ENCODE measurements around the gene GAGE12C.
"Not testable (repeated sequence)": the region's sequence is repeated elsewhere in the genome, so short reads cannot be mapped to it uniquely, and the experiment has no call there.

Gene GAGE12C, protein sequence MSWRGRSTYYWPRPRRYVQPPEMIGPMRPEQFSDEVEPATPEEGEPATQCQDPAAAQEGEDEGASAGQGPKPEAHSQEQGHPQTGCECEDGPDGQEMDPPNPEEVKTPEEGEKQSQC

DNA sequence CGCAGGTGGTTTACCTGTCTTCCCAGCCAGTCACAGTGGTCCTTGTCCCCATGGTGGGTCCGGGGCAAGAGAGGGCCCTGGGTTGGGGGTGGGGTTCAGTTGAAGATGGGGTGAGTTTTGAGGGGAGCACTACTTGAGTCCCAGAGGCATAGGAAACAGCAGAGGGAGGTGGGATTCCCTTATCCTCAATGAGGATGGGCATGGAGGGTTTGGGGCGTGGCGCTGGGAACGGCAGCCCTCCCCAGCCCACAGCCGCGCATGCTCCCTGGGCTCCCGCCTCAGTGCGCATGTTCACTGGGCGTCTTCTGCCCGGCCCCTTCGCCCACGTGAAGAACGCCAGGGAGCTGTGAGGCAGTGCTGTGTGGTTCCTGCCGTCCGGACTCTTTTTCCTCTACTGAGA is at the start of gene GAGE12C:
Gene GAGE12C, plus strand, starts transcription at position 301 of the 400 bp plus-strand sequence. CDS start 1,155 bp downstream, outside the sequence.
- DNase-seq = not testable (repeated sequence)

DNA sequence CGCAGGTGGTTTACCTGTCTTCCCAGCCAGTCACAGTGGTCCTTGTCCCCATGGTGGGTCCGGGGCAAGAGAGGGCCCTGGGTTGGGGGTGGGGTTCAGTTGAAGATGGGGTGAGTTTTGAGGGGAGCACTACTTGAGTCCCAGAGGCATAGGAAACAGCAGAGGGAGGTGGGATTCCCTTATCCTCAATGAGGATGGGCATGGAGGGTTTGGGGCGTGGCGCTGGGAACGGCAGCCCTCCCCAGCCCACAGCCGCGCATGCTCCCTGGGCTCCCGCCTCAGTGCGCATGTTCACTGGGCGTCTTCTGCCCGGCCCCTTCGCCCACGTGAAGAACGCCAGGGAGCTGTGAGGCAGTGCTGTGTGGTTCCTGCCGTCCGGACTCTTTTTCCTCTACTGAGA is 9.5 kb downstream of the GAGE12C start, which contains the start of gene GAGE12D:
Gene GAGE12D, plus strand, starts transcription at position 301 of the 400 bp plus-strand sequence. CDS start 1,155 bp downstream, outside the sequence.
- not testable (repeated sequence) for DNase-seq

DNA sequence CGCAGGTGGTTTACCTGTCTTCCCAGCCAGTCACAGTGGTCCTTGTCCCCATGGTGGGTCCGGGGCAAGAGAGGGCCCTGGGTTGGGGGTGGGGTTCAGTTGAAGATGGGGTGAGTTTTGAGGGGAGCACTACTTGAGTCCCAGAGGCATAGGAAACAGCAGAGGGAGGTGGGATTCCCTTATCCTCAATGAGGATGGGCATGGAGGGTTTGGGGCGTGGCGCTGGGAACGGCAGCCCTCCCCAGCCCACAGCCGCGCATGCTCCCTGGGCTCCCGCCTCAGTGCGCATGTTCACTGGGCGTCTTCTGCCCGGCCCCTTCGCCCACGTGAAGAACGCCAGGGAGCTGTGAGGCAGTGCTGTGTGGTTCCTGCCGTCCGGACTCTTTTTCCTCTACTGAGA is 19.0 kb downstream of the GAGE12C start, which contains the start of gene GAGE12E:
Gene GAGE12E, plus strand, starts transcription at position 301 of the 400 bp plus-strand sequence. CDS start 1,155 bp downstream, outside the sequence.
- DNase-seq = not testable (repeated sequence)

DNA sequence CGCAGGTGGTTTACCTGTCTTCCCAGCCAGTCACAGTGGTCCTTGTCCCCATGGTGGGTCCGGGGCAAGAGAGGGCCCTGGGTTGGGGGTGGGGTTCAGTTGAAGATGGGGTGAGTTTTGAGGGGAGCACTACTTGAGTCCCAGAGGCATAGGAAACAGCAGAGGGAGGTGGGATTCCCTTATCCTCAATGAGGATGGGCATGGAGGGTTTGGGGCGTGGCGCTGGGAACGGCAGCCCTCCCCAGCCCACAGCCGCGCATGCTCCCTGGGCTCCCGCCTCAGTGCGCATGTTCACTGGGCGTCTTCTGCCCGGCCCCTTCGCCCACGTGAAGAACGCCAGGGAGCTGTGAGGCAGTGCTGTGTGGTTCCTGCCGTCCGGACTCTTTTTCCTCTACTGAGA is 28.6 kb downstream of the GAGE12C start, which contains the start of gene GAGE12F:
Gene GAGE12F, plus strand, starts transcription at position 301 of the 400 bp plus-strand sequence. CDS start 1,155 bp downstream, outside the sequence.
- not testable (repeated sequence) for DNase-seq

DNA sequence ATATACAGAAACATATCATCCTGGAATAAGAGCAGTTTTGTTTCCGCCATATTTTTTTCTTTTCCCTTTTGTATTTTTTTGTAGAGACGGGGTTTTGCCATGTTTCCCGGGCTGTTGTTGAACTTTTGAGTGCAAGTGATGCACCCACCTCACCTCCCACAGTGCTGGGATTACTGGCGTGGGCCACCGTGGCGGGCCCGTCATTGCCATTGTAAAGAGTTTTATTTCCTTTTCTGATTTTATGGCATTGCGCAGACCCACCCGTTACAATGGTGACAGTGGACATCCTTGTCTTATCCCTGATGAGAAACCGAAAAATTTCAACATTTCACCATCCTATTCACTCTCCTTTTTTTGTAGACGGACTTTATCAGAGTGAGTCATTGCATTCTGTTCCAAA is 36.8 kb downstream of the GAGE12C start:
- DNase-seq = not testable (repeated sequence)

DNA sequence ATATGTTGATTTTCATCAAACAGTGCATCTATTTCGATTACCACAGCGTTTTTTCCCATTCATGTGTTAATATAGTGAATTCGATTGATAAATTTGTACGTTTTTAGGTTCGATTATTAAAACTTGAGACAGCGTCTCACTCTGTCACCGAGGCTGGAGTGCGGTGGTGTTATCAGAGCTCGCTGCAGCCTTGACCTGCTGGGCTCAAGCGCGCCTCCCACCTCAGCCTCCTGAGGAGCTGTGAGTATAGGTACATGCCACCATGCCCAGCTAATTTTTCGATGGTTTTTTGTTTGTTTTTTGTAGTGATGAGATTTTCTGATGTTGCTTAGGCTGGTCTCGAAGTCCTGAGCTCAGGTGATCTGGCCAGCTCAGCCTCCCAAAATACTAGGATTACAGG is 37.2 kb downstream of the GAGE12C start:
- DNase-seq = not testable (repeated sequence)

DNA sequence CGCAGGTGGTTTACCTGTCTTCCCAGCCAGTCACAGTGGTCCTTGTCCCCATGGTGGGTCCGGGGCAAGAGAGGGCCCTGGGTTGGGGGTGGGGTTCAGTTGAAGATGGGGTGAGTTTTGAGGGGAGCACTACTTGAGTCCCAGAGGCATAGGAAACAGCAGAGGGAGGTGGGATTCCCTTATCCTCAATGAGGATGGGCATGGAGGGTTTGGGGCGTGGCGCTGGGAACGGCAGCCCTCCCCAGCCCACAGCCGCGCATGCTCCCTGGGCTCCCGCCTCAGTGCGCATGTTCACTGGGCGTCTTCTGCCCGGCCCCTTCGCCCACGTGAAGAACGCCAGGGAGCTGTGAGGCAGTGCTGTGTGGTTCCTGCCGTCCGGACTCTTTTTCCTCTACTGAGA is 38.1 kb downstream of the GAGE12C start, which contains the start of gene GAGE12G:
Gene GAGE12G, plus strand, starts transcription at position 301 of the 400 bp plus-strand sequence. CDS start 1,155 bp downstream, outside the sequence.
- not testable (repeated sequence) for DNase-seq

DNA sequence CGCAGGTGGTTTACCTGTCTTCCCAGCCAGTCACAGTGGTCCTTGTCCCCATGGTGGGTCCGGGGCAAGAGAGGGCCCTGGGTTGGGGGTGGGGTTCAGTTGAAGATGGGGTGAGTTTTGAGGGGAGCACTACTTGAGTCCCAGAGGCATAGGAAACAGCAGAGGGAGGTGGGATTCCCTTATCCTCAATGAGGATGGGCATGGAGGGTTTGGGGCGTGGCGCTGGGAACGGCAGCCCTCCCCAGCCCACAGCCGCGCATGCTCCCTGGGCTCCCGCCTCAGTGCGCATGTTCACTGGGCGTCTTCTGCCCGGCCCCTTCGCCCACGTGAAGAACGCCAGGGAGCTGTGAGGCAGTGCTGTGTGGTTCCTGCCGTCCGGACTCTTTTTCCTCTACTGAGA is 47.7 kb downstream of the GAGE12C start, which contains the start of gene GAGE12H:
Gene GAGE12H, plus strand, starts transcription at position 301 of the 400 bp plus-strand sequence. CDS start 1,155 bp downstream, outside the sequence.
- DNase-seq = not testable (repeated sequence)

All from activated gamma-delta T cell treated with Interleukin-2 at 50 U/mL for 16 hours (primary cell).